ENCODE data around the gene SLC38A11. TPM values are rescaled to one million over a fixed set of nuclear protein-coding genes. Genes with fewer than 3 reads are reported as not detected.
"Not testable (repeated sequence)": the region's sequence is repeated elsewhere in the genome, so short reads cannot be mapped to it uniquely, and the experiment has no call there.

SLC38A11 gene
- polyA plus RNA-seq, 1 of the 3 experiments (the other 2 are of a cell fraction), result not detected

DNA sequence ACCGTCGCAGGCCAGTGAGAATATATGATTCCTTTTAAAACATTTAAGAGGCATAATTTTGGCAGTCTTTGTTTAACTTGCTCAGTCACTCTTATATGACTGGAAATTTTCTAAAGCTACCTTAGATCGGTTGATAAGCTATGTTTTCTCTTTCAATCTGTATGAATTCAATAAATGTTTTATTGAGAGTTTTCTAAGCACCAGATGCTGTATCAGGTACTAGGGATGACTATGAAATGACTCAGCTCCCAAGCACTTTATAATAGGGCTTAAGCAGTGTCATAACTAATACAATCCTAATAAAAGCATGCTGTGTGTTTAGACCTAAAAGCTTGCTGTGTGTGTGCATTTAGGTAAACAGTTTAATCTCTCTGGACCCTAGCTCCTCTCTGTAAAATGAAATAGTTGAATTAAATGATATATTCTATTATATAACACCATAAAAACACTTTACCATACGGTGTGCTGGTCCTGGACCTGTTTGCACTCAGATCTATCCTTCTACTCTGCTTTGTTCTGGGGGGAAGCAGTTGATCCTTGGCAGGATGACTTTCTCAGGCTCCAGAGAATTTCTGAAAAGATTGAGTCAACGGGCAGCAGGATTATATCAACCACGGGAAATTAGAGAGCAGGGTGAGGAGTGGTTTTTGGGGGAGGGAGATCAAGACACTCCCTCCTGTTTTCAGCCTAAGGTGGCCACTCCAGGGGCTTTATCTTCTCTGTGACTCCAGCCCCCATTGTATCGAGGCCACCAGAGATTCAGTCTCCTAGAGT, 26.1 kb upstream of the SLC38A11 start:
- no peak for DNase-seq
- H2AFZ ChIP-seq (ENCODE audit: low read depth), result peak overlapping the region; percentile 66
- no peaks in the 10 kb centered on the region for H3K9me2 ChIP-seq
- no peaks in the 10 kb centered on the region for H3K79me2 ChIP-seq (ENCODE audit: insufficient read depth)
- H3F3A ChIP-seq (replicated peaks; ENCODE audit: insufficient read depth), result peaks cover 50% of the 10 kb centered on the region
- peak overlapping the region; percentile 62; the same call in 1 of the 2 replicates for H3K9ac ChIP-seq
- no peaks in the 10 kb centered on the region for H3K27me3 ChIP-seq (ENCODE audit: insufficient read depth)
- peak overlapping the region; percentile 22 to 29; a peak in 3 of 4 replicates for H3K4me3 ChIP-seq (ENCODE audit: low read depth in 2 of 2, low read length in 1 of 2)
- H3K27ac ChIP-seq (ENCODE audit: low read depth in 2 of 2, low read length in 1 of 2), result peak overlapping the region; percentile 79 to 94
- whole genome bisulfite sequencing (ENCODE audit: low lambda C conversion rate), result 21% methylated on average over 7 of the region's 7 CpGs
- no peaks in the 10 kb centered on the region for H4K20me1 ChIP-seq (ENCODE audit: insufficient read depth)
- POLR2A ChIA-PET, result no interaction called here
- H3K36me3 ChIP-seq (replicated peaks in 1 of 2; ENCODE audit: control insufficient read depth in 1 of 2, insufficient read depth in 2 of 2, low read length in 1 of 2), result no peaks in the 10 kb centered on the region
- H3K4me1 ChIP-seq (ENCODE audit: control insufficient read depth in 1 of 2, insufficient read depth in 2 of 2, low read depth in 1 of 2, low read length in 1 of 2), result peaks cover 4 to 20% of the 10 kb centered on the region in 2 experiments; a peak in 2 of 4 replicates
- CTCF ChIA-PET, result interaction anchor here (0.6 to 5.0 kb wide), 2 partner anchors 11 to 35 kb away, joined by 3 to 25 read pairs; no protein-coding TSS in a partner anchor
- peak overlapping the region; percentile 63 for H3K4me2 ChIP-seq
- TF ChIP-seq PBX3 (IDR thresholded peaks at IDR 0.05), result peak; percentile 51
- TF ChIP-seq FOSL2 (IDR thresholded peaks at IDR 0.05; ENCODE audit: borderline replicate concordance, low read depth), result peak; percentile 80
- TF ChIP-seq SMC3 (IDR thresholded peaks at IDR 0.05; ENCODE audit: low read depth, low read length), result no peak
- TF ChIP-seq, protein P1, sequence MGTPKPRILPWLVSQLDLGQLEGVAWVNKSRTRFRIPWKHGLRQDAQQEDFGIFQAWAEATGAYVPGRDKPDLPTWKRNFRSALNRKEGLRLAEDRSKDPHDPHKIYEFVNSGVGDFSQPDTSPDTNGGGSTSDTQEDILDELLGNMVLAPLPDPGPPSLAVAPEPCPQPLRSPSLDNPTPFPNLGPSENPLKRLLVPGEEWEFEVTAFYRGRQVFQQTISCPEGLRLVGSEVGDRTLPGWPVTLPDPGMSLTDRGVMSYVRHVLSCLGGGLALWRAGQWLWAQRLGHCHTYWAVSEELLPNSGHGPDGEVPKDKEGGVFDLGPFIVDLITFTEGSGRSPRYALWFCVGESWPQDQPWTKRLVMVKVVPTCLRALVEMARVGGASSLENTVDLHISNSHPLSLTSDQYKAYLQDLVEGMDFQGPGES (IDR thresholded peaks at IDR 0.05; ENCODE audit: low read depth, low read length), result no peak
- no peak for TF ChIP-seq MXI1 (IDR thresholded peaks at IDR 0.05; ENCODE audit: low read depth, low read length)
- TF ChIP-seq SIN3A (IDR thresholded peaks at IDR 0.05; ENCODE audit: borderline replicate concordance, low read depth, low read length), result no peak
- peak; percentile 80 for TF ChIP-seq JUND (IDR thresholded peaks at IDR 0.05)
- TF ChIP-seq POLR2AphosphoS5 (IDR thresholded peaks at IDR 0.05; ENCODE audit: low read depth, low read length), result no peak
- TF ChIP-seq EP300 (IDR thresholded peaks at IDR 0.05; ENCODE audit: borderline replicate concordance in 1 of 2, low read depth in 1 of 2, low read length in 1 of 2), result peak in 1 of 2 experiments; percentile 35; a peak in 1 of 4 replicates
- peak; percentile 51; the same call in 1 of the 2 replicates for TF ChIP-seq TEAD4 (IDR thresholded peaks at IDR 0.05; ENCODE audit: borderline replicate concordance, insufficient read depth)
- peak; percentile 77 for TF ChIP-seq TCF12 (IDR thresholded peaks at IDR 0.05)
- no peak for TF ChIP-seq RAD21 (IDR thresholded peaks at IDR 0.05; ENCODE audit: low read length)
- TF ChIP-seq, protein P2, sequence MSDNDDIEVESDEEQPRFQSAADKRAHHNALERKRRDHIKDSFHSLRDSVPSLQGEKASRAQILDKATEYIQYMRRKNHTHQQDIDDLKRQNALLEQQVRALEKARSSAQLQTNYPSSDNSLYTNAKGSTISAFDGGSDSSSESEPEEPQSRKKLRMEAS (IDR thresholded peaks at IDR 0.05; ENCODE audit: low read depth), result 0 out of 2 replicates have a peak, but pooled peaks have one; percentile 3
- peak; percentile 27 for TF ChIP-seq NFIC (IDR thresholded peaks at IDR 0.05; ENCODE audit: borderline replicate concordance)
- H3K9me3 ChIP-seq, result no peaks in the 10 kb centered on the region

GRCh38 chr2:164980688-164981087, 25.4 kb upstream of the SLC38A11 start:
- Histone ChIP-seq H2AFZ (ENCODE audit: low read depth) (peak overlapping the region; percentile 44), H3K4me2 (peak overlapping the region; percentile 63), H3K4me3 (ENCODE audit: low read depth in 2 of 2, low read length in 1 of 2) (peak overlapping the region; percentile 22 to 29; a peak in 3 of 4 replicates), H3K27ac (ENCODE audit: low read depth in 2 of 2, low read length in 1 of 2) (peak overlapping the region; percentile 79 to 94; a peak in 3 of 4 replicates), H3F3A (replicated peaks; ENCODE audit: insufficient read depth) (peaks cover 50% of the 10 kb centered on the region), H3K4me1 (ENCODE audit: control insufficient read depth in 1 of 2, insufficient read depth in 2 of 2, low read depth in 1 of 2, low read length in 1 of 2) (peaks cover 4 to 20% of the 10 kb centered on the region in 2 experiments; a peak in 2 of 4 replicates), H3K9ac (peak overlapping the region; percentile 62; the same call in 1 of the 2 replicates)
- DNase-seq; H4K20me1 ChIP-seq (ENCODE audit: insufficient read depth); H3K27me3 ChIP-seq (ENCODE audit: insufficient read depth); H3K79me2 ChIP-seq (ENCODE audit: insufficient read depth); H3K9me3 ChIP-seq; H3K36me3 ChIP-seq (replicated peaks in 1 of 2; ENCODE audit: control insufficient read depth in 1 of 2, insufficient read depth in 2 of 2, low read length in 1 of 2); H3K9me2 ChIP-seq; POLR2A ChIA-PET: not testable (repeated sequence)
- 38% methylated on average over 2 of the region's 2 CpGs for WGBS (ENCODE audit: low lambda C conversion rate)
- CTCF ChIA-PET, result interaction anchor here (0.6 to 5.0 kb wide), 2 partner anchors 12 to 36 kb away, joined by 3 to 25 read pairs; no protein-coding TSS in a partner anchor
- TF ChIP-seq JUND (IDR thresholded peaks at IDR 0.05) (peak; percentile 19; the same call in 1 of the 2 replicates), FOSL2 (IDR thresholded peaks at IDR 0.05; ENCODE audit: borderline replicate concordance, low read depth) (peak; percentile 17; the same call in 1 of the 2 replicates), MEF2A (IDR thresholded peaks at IDR 0.05; ENCODE audit: borderline replicate concordance, low read depth) (peak; percentile 51; the same call in 1 of the 2 replicates)

All from SK-N-SH (cell line).